ENCODE measurements around the gene ZNF598.

DNA sequence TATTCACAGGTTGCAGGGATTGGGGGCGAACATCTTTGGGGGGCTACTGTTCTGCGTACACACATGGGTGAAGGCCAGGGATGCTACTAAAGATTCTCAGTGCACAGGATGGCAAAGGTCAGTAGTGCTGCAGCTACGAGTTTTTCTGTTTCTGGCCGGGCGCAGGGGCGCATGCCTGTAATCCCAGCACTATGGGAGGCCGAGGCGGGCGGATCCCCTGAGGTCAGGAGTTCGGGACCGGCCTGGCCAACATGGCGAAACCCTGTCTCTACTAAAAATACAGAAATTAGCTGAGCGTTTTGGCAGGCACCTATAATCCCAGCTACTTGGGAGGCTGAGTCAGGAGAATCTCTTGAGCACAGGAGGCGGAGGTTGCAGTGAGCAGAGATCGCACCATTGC is 3.9 kb upstream of the ZNF598 start:
- TF ChIP-seq POLR2AphosphoS5 (IDR thresholded peaks at IDR 0.05; ENCODE audit: borderline replicate concordance, low read depth, low read length) (no peak), EZH2 (IDR thresholded peaks at IDR 0.05) (no peak)

Measured in SK-N-MC (cell line).